ENCODE results near the gene TRPC4AP. TPM values are rescaled to one million over a fixed set of nuclear protein-coding genes. Genes with fewer than 3 reads are reported as not detected.
A peak's percentile ranks its signal among the peaks of the same experiment; 100 is the strongest.

TRPC4AP gene
- total RNA-seq, 1 experiment from 2014 or later, result 57.2 TPM

DNA sequence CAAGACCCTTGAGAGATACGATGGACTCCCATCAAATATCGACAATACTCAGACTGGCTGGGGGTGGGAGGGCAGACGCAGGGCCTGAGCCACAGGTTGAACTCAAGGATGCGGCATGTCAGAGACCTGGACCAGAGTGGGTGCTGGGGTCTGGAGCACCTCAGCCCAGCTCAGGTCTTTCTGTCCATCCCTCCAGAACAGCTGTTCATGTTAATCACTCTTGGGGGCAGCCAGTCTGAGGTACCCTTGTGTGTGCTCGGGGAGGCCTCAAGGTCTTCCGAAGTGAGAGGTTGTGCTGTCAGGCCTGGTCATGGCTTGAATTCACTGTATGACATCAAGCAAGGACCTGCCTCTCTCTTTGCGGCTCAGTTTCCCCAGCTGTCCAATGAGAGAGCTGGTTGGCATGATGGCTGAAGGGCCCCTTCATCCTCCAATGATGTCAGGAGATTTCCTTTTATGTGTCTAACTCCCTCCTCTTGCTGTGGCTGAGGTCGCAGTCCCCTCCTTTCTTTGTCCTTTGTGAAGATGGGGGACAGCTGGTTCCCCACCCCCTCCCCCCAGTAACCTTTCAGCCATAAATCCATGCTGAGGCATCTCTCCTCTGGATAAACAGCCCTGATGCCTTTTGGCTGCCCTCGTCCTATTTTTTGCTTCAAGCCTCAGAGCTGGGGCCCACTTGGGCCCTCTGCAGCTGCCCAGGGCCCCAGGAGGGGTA lies 121.6 kb downstream of the TRPC4AP start:
- DNase-seq (ENCODE audit: low spot score), result no peak

DNA sequence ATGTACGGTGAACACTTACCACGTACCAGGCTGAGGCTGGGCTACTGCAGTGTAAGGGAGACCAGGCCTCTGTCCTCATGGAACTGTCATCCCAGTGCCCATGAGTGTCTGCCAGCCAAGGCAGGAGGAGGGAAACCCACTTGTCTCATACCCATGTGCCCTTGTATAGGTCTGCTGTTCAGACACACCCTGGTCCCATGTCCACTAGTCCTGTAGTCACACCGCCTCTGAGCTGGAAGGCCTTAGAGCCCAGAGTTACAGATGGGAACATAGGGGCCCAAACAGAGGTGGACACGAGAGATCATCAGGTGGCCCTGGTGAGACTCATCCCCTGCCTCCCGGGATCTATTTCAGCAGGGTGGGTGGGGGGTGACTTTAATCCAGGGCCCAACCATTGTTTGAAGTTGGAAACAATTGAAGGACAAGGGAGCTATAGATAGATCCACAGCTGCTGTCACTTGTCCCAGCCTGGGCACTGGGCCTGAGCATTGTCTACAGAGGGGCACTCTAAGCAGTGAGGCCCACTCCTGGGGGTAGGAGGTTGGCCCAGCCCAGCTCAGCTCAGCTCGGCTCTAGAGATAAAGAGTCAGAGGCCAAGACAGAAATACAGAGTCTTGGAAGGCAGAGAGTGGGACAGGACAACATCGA lies 122.3 kb downstream of the TRPC4AP start:
- no peak for DNase-seq (ENCODE audit: low spot score)

DNA sequence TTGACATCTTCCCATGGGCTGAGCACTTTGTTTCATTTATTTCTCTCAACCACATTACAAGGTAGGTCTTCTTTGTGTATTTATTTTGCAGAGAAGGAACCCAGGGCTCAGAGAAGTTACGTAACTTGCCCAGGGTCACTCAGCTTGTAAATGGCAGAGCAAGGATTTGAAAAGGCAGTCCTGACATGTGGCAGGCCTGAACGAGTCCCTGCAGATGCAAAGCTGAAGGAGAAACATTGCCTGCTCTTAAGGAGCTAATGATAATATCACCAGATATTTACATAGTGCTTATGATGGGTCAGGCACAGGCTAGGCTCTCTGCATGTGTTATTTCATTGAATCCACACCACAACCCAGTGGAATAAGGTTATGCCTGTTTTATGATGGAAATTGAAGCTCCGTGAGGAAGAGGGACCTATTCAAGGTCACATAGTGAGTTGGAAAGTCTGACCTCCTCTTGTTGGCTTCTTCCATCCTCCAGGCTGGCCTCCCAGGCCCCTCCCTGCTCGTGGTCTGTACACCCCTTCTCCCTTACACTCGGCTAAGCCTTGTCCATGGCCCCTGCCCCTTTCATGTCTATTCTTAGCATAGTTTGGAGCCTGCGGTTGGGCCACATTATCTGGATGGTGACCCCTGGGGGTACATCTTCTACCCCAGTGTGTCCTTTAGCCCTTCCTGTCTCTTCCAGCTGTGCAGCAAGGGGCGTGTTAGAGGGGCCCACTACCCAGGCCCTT lies 124.4 kb downstream of the TRPC4AP start:
- DNase-seq (ENCODE audit: low spot score), result no peak

DNA sequence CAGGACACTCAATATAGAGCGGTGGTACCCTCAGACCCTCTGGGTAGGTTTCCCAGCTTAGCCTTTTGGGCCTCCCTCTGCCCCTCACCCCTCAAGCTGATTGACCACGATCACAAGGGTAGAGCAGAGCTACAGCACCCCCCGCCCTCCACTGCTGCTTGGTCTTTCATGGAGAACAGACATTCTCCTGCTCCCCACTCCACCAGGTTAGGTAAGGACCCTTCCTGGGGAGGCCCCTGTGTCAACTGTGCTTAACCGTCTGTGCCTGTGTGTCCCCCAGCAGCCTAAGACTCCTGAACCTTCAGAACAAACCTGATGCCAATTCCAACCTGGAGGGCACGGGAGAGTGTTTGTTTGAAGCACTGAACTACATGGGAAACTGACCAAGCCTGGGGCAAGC lies 125.2 kb downstream of the TRPC4AP start:
- DNase-seq (ENCODE audit: low spot score), result no peak

DNA sequence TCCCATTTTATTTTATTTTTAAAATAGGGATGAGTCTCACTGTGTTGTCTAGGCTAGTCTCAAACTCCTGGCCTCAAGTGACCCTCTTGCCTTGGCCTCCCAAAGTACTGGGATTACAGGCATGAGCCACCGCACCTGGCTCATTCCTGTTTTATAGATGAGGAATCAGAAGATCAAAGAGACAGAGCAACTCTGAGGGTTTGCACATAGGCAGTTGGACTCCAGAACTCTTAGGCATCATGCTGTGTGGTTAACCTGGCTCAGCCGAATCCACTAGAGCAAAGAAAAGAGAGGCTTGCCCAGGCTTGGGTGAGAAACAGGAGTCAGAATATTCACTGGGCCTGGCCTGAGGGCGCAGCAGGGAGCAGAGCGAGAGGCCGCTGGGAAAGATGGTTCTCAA lies 127.6 kb downstream of the TRPC4AP start:
- DNase-seq (ENCODE audit: low spot score), result no peak

- DNase-seq (ENCODE audit: low spot score), result no peak
These were observed 128.1 kb downstream of the TRPC4AP start for GRCh38 chr20:34964486-34964885.

DNA sequence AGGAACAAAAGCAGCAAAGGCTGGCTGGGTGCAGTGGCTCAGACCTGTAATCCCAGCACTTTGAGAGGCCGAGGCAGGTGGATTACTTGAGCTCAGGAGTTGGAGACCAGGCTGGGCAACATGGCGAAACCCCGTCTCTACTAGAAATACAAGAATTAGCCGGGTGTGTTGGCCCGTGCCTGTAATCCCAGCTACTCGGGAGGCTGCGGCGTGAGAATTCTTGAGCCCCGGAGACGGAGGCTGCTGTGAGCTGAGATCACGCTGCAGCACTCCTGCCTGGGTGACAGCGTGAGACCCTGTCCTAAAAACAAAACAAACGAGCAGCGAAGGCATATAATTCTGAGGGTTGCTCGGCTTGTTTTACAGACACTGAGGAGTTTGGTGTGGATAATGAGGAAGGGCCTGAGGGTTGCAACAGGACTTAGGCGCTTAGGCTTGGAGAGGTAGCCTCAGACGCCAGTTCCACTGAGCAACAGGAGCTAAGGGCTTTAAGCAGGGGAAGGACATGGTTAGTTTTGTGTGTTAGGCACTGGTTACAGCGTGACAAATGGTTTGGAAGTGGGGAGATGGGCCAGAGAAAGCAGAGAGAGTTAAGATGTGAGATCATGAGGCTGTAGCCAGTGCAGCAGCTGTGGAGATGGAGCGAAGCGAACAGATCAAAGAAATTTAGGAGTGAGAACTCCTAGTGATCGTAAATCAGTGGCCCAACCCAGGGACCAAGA lies 135.7 kb downstream of the TRPC4AP start:
- no peak for DNase-seq (ENCODE audit: low spot score)

DNA sequence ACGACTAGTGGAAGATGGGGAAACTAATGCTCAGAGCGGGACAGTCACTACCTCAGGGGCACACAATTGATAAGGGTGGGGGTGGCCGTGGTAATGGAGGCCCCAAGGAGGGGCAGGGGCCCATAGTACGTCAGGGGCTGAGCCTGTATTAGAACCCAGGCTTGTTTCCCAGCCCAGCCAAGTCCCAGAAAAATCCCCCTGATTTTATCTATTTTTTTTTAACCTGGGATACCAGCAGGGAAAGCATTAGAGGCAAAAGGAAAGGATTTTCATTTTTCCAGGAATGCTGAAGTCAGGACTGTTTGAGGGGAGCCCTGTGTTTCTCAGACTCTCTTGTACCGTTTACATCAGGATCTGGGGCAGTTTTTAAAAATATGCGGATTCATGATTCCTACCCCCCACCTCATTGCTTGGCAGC lies 136.6 kb downstream of the TRPC4AP start:
- DNase-seq (ENCODE audit: low spot score), result no peak

GRCh38 chr20:34955231-34956040 lies 137.2 kb downstream of the TRPC4AP start, which contains the start of the genes GSS and MYH7B:
Gene GSS, minus strand, starts transcription at chr20:34955806. Its CDS starts 3,954 bp downstream, at chr20:34951852.
Gene MYH7B, plus strand, starts transcription at chr20:34955868. Its CDS starts 22,138 bp downstream, at chr20:34978006.
- peak; percentile 99 for DNase-seq (ENCODE audit: low spot score)

- no peak for DNase-seq (ENCODE audit: low spot score)
These were observed 137.7 kb downstream of the TRPC4AP start for GRCh38 chr20:34954904-34955230.

GRCh38 chr20:34953960-34954359 lies 138.6 kb downstream of the TRPC4AP start:
- DNase-seq (ENCODE audit: low spot score), result no peak

- no peak for DNase-seq (ENCODE audit: low spot score)
These were observed 139.9 kb downstream of the TRPC4AP start for GRCh38 chr20:34952671-34953070.

Small RNA genes within 50 kb of the gene (small RNA-seq; reads per million reads assigned to genes)
- gene MIR499A, result not detected
- gene RF00275, result not detected
- gene RNU6-407P, result not detected

Other genes with a start within 250 kb of the TRPC4AP start
- gene GGT7, start 220.0 kb downstream of the TRPC4AP start, total RNA-seq (2014; rRNA removed; shearing (Covaris generic)), result 2.0 and 2.4 TPM in 2 replicates
- 27.9 and 43.7 TPM in 2 replicates for gene ACSS2, start 216.2 kb downstream of the TRPC4AP start, total RNA-seq (2014; rRNA removed; shearing (Covaris generic))
- gene GSS, start 137.0 kb downstream of the TRPC4AP start, total RNA-seq (2014; rRNA removed; shearing (Covaris generic)), result 80.8 and 88.6 TPM in 2 replicates
- 0.08 and 0.15 TPM in 2 replicates for gene MYH7B, start 136.9 kb downstream of the TRPC4AP start, total RNA-seq (2014; rRNA removed; shearing (Covaris generic))
- 32.0 and 38.0 TPM in 2 replicates for gene EDEM2, start 54.5 kb upstream of the TRPC4AP start, total RNA-seq (2014; rRNA removed; shearing (Covaris generic))
- gene PROCR, start 79.3 kb upstream of the TRPC4AP start, total RNA-seq (2014; rRNA removed; shearing (Covaris generic)), result 117 and 130 TPM in 2 replicates
- gene MMP24, start 133.9 kb upstream of the TRPC4AP start, total RNA-seq (2014; rRNA removed; shearing (Covaris generic)), result 5.7 and 6.3 TPM in 2 replicates
- 31.6 and 40.1 TPM in 2 replicates for gene MMP24OS, start 185.3 kb upstream of the TRPC4AP start, total RNA-seq (2014; rRNA removed; shearing (Covaris generic))
- 508 and 511 TPM in 2 replicates for gene EIF6, start 192.0 kb upstream of the TRPC4AP start, total RNA-seq (2014; rRNA removed; shearing (Covaris generic))
- 0.37 and 0.81 TPM in 2 replicates for gene FAM83C, start 199.6 kb upstream of the TRPC4AP start, total RNA-seq (2014; rRNA removed; shearing (Covaris generic))

Data from HT-29 (cell line).